Measurements from ENCODE around the gene ASCL1.

The ASCL1 gene

DNA sequence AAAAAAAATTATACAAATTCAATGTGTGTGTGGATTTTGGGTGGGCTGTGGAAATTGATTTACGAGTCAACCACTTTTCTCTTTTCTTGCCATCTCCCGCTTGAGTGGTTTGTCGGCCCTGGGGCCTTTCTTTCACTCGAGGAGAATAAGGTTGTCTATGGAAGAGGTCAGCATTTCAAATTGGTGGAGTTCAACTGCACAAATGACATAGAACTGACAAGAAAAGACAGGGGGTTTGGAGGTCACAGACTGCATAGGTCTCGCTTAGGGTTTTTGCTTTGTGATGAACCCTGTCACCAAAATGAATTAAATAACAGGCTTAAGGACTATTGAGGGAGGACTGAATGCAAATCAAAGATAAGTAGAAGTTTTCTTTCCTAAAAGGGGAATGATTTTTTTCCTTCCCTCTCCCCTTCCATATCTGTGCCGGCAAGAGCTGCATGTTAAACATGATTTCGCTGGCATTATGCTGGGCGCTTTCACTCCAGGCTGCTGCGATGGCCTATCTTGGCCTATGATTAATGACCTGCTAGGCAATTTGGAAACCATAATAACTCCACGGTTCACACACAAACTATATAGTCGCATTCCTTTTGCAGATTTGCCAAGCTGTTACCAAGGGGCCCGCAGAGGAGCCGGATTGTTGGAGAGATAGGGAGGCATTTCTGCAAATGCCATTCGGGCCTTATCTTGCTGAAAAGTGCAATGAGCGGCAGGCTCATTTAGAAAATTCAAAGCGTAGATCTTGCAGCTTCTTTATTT is 20.7 kb downstream of the ASCL1 start:
- no peak for DNase-seq

DNA sequence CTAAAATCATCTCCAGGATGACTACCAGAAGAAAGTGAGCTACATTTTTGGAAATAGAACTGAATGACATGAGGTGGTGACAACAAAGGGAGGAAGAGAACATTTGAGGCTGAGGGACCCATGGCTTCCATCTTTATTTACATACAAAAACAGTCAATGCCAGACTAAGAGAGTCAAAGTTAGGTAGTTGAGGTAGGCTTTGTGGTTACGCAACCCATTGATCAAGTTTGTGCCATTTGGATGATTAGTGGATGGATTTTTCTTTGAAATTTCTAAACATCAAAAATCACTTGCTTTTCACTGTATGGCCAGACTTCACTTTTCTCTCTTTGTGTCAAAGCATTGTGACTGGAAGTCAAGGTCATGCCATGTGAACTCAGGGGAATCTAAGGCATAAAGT is 22.9 kb downstream of the ASCL1 start:
- no peak for DNase-seq

DNA sequence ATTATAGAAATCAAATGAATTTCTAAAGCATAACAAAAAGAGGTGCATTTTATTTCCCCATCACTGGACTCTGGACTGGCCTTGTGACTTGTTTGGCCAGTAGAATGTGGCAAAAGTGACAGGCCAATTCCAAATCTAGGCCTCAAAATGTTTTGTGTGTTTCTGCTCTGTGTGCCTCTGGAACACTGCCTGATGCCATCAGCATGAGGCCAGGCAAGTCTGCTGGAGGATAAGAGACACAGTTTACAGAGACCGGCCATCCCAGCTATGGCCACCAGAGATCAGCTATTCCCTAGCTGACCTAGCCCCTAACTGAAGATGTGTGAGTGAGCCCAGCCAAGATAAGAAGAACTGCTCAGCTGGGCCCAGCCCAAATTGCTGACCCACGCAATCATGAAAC is 32.9 kb downstream of the ASCL1 start:
- DNase-seq = no peak

DNA sequence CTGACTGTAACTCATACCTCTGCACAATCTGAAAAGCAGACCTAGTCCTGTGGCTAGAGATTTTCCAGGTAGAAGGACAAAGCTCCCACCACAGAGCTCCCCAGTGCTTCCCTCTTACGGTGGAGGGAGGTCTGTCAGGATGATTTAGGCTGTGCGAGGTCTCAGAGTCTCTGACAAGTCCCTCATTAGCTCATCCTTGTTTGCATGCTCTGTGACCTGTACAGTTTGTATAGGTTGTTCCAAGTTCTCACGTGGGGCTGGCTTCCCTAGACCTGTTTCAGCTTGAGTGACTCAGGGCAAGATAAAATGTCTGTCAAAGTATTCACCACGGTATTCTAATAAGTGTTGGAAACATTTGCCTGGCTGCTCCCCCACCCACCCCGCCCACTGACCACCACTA is 34.8 kb downstream of the ASCL1 start:
- DNase-seq = no peak

DNA sequence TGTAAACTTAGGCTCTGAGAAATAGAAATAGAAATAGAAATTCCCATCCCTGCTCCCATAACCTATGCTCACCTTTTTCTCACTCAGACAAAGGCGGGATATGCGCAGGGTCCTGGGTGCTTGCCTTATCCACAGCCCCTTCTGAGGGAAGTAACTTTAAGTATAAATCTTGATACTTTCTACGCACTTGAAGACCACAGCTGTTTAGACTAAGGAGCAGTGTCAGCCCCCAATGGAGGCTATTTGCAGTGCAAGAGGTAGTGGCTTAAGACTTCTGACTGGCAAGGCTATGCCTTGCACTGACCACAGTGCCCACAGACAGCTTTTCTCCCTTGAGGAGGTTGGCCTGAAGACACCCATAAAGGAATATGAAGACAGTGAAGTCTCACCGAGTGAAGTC is 35.2 kb downstream of the ASCL1 start:
- no peak for DNase-seq

DNA sequence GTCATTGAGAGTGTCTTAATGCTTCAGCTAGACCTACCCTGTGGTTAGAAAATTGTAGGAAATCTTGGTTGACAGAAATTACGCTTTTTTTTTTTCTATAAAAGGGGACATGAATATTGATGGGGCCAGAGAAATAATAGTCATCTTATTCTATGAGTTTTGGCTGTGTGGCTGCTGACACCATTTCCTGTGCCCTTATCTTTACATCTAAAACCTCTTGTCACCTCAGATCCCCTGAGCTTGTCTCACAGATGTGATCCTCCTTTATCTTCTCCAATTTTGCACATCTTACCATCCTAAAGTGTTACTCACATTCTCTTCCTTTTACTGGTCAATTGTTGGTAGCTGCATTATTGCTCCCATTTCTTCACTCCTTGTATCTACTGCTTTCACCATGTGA is 36.1 kb downstream of the ASCL1 start:
- no peak for DNase-seq

DNA sequence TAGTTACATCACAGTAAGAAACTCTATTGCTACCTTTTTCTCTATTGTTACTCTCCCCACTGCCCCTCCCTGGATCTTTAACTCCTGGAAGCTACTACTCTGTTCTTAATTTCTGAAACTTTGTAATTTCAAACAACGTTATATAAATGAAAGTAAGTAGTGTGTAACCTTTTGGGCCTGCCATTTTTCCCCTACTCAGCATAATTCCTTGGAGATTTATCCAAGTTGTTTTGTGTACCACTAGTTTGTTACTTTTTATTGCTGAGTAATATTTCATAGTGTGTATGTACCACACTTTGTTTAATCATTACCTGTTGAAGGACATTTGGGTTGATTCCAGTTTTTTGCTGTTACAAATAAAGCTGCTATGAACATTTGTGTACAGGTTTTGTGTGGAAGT is 37.9 kb downstream of the ASCL1 start:
- DNase-seq = no peak

Data from fibroblast of skin of back (primary cell).